Testis (tissue), 2 donors: ENCODE data around the gene CCHCR1.
"Not testable (repeated sequence)": the region's sequence is repeated elsewhere in the genome, so short reads cannot be mapped to it uniquely, and the experiment has no call there.

Experiments used
- POLR2A ChIP-seq: fragments of 450-650 bp; IDR thresholded peaks from one replicate; pipeline ENCODE4 v1.6.1; 2017; ENCODE audit warnings: antibody characterized with exemption, mild to moderate bottlenecking, moderate library complexity
- TF ChIP-seq, protein P1 (sequence below), 3 experiments: fragments of 450-650 bp in 2 of 3; fragments of 200-600 bp in 1 of 3; sonication (generic) in 1 of 3; IDR thresholded peaks; one replicate each; pipeline ENCODE4 v1.5.1; 2016 to 2019; ENCODE audit warnings: antibody characterized with exemption in 3 of 3, mild to moderate bottlenecking in 2 of 3, moderate library complexity in 1 of 3

DNA sequence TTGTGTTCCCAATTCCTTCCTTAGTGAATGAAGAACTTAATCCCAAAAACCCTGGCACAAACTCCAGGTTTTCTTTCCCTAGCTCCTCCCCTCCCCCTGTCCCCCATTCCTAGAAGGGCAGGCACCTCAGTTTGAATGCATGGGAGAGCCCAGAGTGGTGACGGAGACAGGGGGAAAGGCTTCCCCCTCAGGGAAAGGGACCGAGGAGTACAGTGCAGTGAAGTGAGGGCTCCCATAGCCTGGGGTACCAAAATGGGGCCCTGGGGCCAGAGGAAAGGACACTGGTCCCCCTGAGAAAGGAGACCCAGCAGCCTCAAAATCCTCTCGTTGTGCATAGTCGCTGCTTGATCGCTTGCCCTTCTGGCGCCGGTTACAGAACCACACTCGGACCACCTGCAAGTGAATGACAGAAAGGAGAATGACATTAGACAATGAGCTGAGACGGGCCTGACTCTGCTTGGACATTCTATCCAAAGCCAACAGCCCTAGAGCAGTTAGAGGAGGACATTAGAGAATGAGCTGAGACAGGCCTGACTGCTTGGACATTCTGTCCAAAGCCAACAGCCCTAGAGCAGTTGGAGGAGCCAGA lies 7.0 kb upstream of the CCHCR1 start:
- TF ChIP-seq, protein P1, sequence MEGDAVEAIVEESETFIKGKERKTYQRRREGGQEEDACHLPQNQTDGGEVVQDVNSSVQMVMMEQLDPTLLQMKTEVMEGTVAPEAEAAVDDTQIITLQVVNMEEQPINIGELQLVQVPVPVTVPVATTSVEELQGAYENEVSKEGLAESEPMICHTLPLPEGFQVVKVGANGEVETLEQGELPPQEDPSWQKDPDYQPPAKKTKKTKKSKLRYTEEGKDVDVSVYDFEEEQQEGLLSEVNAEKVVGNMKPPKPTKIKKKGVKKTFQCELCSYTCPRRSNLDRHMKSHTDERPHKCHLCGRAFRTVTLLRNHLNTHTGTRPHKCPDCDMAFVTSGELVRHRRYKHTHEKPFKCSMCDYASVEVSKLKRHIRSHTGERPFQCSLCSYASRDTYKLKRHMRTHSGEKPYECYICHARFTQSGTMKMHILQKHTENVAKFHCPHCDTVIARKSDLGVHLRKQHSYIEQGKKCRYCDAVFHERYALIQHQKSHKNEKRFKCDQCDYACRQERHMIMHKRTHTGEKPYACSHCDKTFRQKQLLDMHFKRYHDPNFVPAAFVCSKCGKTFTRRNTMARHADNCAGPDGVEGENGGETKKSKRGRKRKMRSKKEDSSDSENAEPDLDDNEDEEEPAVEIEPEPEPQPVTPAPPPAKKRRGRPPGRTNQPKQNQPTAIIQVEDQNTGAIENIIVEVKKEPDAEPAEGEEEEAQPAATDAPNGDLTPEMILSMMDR (IDR thresholded peaks at IDR 0.05) = not testable (repeated sequence)
- TF ChIP-seq POLR2A = not testable (repeated sequence)
